ENCODE measurements around the gene PARD3.

DNA sequence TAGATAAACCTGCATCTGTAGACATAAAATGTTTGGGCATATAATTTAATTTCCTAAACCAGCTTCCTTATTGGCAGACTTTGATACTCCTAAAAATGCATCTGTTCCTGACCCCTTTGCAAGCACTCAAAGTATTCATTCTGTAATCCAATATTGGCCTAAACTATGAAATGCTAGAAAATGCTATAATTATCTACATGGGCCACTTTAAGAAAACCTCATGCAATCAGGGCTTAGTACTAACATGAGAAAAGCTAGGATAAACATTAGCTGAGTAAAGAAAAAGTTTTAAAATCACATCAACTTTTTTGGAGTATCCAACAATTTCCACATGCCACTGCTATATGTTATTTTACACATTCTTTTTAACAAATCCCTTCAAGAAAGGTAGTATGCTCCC, 57.2 kb downstream of the PARD3 start:
- TF ChIP-seq CTCF (conservative IDR thresholded peaks at IDR 0.05), result no peak
- TF ChIP-seq EZH2 (IDR thresholded peaks at IDR 0.05; ENCODE audit: low read depth), result no peak
